ENCODE data around the gene CCDC82. TPM values are rescaled to one million over a fixed set of nuclear protein-coding genes. Genes with fewer than 3 reads are reported as not detected.

Gene CCDC82
- total RNA-seq, 4 donors from 2014 or later = 36.9 to 48.8 (median 42.5) TPM

DNA sequence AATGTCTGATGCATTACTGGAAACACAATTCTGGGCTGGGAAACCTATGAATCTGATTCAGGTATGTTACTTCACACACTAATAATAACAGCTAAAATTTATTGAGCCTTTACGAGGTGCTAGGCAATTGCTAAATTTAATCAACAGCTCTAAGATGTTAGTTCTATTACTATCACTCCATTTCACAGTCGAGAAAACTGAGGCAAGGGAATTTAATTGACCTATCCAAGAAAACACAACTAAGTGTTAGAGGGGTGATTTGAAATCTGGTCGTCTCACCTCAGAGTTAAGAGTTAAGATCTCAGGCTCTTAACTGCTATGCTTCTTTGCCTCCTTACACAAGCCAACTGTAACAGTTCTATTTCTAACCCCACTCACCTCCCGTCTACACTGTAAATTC, 55.5 kb downstream of the CCDC82 start:
- Histone ChIP-seq H3K9me3 (no peaks in the 10 kb centered on the region), H3K4me1 (peaks cover 0 to 8% of the 10 kb centered on the region in 2 donors), H3K4me3 (no peak overlapping the region), H3K36me3 (no peaks in the 10 kb centered on the region), H3K27me3 (no peaks in the 10 kb centered on the region), H3K27ac (peak overlapping the region in 1 of 2 donors; percentile 71)
- no peak for TF ChIP-seq CTCF (IDR thresholded peaks at IDR 0.05)
- no peak for TF ChIP-seq POLR2A (IDR thresholded peaks at IDR 0.05)
- no peak for DNase-seq
- intact Hi-C loops (cut with DNase I; ENCODE audit: low total_unique reads) = no loop called here

- Histone ChIP-seq H3K4me1 (peaks cover 0 to 8% of the 10 kb centered on the region in 2 donors), H3K36me3 (no peaks in the 10 kb centered on the region), H3K4me3 (no peak overlapping the region), H3K27ac (peak overlapping the region; percentile 43 to 71), H3K27me3 (no peaks in the 10 kb centered on the region), H3K9me3 (no peaks in the 10 kb centered on the region)
- no peak for DNase-seq
- TF ChIP-seq POLR2A (IDR thresholded peaks at IDR 0.05) (no peak), CTCF (IDR thresholded peaks at IDR 0.05) (no peak)
- intact Hi-C loops (cut with DNase I; ENCODE audit: low total_unique reads) = no loop called here
Observed at GRCh38 chr11:96333191-96333719, 56.5 kb downstream of the CCDC82 start.

GRCh38 chr11:96332126-96332771, 57.5 kb downstream of the CCDC82 start:
- Histone ChIP-seq H3K27me3 (no peaks in the 10 kb centered on the region), H3K4me3 (no peak overlapping the region), H3K4me1 (peaks cover 0 to 8% of the 10 kb centered on the region in 2 donors), H3K27ac (peak overlapping the region; percentile 43 to 71), H3K36me3 (no peaks in the 10 kb centered on the region), H3K9me3 (no peaks in the 10 kb centered on the region)
- intact Hi-C loops (cut with DNase I; ENCODE audit: low total_unique reads) = no loop called here
- no peak for DNase-seq
- no peak for TF ChIP-seq POLR2A (IDR thresholded peaks at IDR 0.05)
- TF ChIP-seq CTCF (IDR thresholded peaks at IDR 0.05) = no peak

GRCh38 chr11:96331699-96332116, 58.0 kb downstream of the CCDC82 start:
- peak overlapping the region in 1 of 2 donors; percentile 43 for H3K27ac ChIP-seq
- intact Hi-C loops (cut with DNase I; ENCODE audit: low total_unique reads) = no loop called here
- no peaks in the 10 kb centered on the region for H3K36me3 ChIP-seq
- no peaks in the 10 kb centered on the region for H3K9me3 ChIP-seq
- TF ChIP-seq CTCF (IDR thresholded peaks at IDR 0.05) (no peak), POLR2A (IDR thresholded peaks at IDR 0.05) (no peak)
- H3K27me3 ChIP-seq = no peaks in the 10 kb centered on the region
- DNase-seq = no peak
- no peak overlapping the region for H3K4me3 ChIP-seq
- peaks cover 0 to 8% of the 10 kb centered on the region in 2 donors for H3K4me1 ChIP-seq

DNA sequence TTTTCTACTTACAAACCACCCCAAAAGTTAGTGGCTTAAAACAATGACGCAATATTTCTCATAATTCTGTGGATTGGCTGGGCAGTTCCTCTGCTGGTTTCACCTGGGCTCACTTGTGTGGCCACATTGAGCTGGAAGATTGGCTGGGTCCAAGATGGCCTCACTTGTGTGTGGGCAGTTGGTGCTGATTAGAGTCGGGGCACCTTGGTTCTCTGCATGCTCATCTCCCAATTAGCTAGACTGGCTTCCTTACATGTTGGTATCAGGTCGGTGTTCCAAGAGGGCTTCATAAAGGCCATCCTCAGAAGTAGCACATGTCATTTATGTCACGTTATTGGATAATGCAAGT, 59.2 kb downstream of the CCDC82 start:
- Histone ChIP-seq H3K4me1 (peaks cover 0 to 11% of the 10 kb centered on the region in 2 donors), H3K27ac (no peak overlapping the region), H3K36me3 (no peaks in the 10 kb centered on the region), H3K27me3 (no peaks in the 10 kb centered on the region), H3K9me3 (no peaks in the 10 kb centered on the region), H3K4me3 (no peak overlapping the region)
- TF ChIP-seq POLR2A (IDR thresholded peaks at IDR 0.05) = no peak
- TF ChIP-seq CTCF (IDR thresholded peaks at IDR 0.05) = no peak
- intact Hi-C loops (cut with DNase I; ENCODE audit: low total_unique reads) = no loop called here
- no peak for DNase-seq

Measured in uterus (tissue), 4 donors.